ENCODE measurements around the gene INPP4B.

The INPP4B gene

DNA sequence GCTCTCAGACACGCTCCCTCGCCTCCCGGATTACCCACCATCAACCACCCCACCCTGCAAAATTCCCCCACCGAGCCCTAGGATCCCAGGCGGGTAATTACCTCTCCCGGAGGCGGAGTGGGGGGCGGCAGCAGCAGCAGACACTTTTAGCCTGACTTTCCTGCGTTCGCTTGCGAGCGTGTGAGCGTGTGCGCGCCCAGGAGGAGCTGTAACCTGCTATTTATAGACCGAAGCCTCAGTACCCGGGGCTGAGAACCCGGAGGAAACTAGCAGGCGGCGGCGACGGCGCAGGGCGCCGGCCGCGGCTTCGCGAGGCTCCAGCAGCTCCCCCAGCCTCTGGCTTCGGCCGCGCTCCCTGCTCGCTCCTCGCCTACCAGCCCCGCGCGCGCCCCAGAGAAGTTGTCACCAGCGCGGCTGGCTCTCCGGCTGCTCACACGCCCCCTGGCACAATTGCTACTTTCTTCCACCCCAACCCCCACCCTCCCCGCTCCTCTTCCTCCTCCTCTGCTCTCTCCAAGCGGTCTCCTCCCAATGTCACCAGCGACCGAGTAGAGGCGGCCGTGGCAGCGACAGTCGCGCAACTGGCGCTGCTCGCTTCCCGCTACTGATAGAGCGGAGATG, at the start of gene INPP4B:
Gene INPP4B, minus strand, starts transcription at position 194 of the 621 bp plus-strand sequence.
- peak; percentile 8 for DNase-seq

DNA sequence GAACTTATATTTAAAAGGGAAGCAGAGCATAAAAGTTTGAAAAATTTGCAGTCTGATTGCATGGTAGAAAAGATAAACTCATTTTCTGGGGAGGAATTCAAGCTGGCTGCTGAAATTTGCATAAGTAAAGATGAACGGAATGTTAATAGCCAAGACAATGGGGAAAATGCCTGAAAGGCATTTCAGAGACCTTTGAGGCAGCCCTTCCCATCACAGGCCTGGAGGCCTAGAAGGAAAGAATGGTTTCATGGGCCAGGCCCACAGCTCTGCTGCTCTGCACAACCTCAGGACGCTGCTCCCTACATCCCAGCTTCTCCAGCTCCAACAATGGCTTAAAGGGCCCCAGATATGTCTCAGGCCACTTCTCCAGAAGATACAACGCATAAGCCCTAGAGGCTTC, 46.9 kb upstream of the INPP4B start:
- no peak for DNase-seq

DNA sequence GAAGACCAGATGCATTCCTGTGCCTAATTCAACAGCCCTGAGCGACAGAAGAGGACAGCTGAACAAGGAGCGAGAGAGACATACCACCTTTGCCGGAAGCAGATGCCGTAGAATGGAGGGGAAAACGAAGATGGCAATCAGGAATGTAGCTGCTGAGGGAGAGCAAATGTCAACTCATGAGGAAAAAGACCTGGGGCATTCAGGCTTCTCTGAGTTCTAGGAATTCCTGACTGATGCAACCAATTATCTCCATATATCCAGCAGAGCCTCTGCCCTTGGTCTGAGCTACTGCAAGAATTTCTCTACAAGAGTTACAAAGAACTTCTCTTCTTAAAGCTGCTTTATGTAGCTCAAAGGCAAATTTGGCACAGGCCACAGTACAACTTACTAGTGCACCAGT, 40.5 kb upstream of the INPP4B start:
- DNase-seq = no peak

DNA sequence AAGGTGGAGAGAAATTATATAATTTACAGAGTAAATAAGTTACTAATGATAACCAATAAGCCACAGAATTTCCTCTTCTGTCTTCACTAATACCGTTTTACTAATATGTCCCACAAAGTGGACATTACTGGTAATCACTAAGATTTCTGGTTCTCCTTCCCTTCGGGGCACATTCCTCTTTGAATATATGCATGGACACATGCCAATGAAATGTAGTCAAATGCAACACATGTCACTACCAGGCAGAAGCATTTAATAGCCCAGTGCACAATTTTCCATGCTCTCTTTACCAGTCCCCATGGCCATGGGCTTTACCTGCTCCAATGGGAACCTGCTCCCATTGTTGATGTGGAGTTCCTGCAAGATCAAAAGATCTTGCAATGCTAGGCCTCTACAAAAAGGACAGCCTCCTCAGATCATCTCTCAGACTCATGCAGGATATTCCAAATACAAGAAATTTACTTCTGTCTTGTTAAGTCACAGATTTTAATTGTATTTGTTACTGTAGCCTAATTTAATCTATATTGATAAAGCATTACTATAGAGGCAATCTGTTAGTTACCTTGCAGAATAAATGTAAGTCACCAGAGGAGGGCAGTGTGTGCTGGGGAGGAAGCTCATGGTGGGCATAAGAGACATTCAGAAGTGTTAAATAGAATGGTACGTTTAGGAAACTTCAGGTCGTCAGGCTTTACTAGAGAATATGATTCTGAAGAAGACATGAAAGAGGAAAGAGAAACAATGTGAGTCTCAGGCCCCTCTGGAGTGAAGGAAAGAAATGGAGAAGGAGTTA, 37.1 kb upstream of the INPP4B start:
- no peak for DNase-seq

DNA sequence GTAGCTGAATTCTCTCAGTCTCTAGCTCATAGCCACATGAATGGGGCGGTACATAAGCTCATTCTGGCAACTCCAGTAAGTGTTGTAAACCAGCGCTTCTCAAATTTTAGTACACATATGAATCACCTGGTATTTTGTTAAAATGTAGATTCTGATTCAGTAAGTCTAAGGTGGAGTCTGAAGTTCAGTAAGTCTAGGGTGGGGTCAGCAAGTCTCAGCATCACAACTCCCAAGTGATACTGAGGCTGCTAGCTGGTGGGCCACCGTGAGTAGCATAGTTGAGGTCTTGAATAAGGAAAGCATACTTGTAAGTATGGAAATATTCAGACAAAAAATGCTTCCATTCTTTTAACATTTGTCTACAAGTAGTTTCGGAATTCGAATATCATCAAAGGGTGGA, 36.1 kb upstream of the INPP4B start:
- no peak for DNase-seq

DNA sequence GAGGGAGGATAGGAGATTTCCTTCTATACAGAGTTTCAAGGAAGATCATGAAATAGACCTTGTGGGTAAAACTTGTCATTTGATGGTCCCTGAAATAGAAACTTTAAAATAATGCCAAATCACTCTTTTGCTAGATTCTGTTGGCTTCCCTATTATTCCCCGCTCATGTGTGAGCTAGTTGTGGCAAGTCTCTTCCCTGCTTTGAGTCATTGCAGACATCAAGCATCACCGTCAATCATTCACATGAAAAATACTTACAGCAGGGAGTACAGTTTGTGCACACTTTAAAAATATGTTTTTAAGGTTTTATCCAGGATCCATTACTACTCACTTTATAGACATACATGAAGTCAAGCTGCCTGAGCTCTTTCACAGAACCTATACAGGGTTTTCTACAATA, 35.2 kb upstream of the INPP4B start:
- DNase-seq = no peak

DNA sequence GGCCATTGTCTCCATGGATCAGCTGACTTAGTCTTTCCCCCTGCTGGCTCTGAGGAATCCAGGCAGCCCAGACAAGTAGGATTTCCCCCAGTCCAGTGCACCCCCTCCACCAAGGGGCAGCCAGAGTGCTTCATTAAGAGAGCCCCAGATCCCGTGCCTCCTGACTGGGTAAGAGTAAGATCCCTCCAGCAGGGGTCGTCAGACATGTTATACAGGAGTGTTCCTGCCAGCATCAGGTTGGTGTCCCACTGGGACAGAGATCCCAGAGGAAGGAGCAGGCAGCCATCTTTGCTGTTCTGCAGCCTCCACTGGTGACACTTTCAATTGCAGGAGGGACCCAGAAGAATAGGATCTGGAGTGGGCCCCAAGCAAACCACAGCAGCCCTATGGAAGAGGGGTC, 29.0 kb upstream of the INPP4B start:
- no peak for DNase-seq

DNA sequence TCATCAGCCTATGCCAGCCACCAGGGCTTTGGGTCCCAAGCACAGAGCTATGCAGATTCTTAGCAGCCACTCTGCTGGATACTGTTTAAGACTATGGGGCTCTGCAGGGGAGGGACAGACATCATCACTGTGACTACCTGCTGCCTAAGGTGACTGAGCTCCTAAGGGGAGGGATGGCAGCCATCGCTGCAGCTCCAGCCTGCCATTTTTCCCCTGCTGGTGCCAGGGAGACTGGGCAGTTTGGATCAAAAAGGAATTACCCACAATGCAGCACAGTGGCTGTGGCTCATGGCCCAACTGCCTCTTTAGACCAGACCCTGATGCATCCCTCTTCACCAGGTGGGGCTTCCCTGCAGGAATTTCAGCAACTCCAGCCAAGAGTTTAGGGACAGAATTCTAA, 28.6 kb upstream of the INPP4B start:
- no peak for DNase-seq

DNA sequence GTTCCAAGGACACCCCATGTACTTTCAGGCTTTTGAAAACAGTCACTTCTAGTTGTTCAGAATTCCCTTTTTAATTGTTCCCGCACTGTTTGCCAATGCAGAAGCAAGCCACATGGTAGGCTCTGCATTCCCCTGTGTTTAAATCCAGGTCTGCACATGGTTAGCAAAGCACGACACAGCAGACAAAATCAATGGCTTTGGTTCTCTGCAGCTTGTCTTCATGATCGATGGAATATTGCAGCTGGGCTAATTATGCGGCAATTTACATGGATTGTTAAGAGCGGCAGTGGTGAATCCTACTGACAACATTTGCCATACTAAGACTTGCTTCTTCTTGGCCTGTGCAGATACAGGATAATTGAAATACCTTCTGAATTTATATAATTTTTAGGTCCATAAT, 20.6 kb upstream of the INPP4B start:
- DNase-seq = no peak

DNA sequence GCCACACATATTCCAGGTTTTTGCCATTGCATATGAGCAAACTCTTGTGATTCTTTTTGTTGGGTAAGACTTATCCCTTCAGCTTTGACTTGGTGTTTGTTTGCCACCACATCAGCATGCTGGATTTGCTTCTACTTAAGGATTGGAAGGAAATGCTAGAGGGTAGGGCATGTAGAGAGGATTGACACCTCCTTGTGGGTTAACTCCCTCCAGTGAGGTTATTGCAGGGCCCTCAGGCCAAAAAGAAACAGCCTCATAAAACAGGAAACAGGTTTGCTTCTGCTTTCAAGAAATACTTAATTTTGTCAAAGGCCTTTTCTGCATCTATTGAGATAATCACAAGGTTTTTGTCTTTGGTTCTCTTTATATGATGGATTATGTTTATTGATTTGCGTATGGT, 15.2 kb upstream of the INPP4B start:
- no peak for DNase-seq

DNA sequence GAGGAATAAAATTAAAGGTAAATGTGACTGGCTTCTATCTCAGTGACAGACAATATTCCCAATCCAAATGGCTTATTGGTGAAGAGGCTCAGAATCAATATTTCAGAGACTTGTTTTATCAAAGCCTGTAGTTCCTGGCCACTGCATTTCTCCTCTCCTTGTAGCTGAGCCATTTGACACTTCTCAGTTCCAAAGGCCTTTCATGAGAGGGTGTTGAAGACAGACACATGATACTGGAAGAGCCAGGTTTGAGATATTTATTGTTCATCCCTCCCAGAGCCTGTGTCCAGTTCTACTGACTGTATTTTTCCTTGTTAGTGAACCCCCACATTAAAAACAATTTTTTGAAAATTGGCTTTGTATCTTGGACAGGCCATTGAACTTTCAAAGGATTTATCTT, 12.9 kb upstream of the INPP4B start:
- DNase-seq = no peak

DNA sequence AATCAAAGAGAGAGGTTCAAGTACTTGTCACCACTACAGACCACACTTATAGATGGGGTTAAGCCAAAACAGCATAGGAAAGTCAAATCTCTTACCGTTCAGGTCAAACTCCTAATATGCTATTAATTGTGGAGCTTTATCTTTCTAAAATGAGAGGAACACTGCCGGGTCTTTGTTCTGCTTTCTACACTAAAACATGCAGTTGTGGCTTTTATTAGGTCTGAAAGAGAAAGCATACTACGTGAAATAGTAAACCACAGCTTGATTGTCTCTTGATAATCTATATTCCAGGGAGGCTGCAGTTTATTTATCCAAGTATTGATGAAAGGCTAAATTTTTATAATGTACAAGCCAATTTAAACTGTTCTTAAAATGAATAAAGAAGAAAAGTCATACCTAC, 12.3 kb upstream of the INPP4B start:
- no peak for DNase-seq

DNA sequence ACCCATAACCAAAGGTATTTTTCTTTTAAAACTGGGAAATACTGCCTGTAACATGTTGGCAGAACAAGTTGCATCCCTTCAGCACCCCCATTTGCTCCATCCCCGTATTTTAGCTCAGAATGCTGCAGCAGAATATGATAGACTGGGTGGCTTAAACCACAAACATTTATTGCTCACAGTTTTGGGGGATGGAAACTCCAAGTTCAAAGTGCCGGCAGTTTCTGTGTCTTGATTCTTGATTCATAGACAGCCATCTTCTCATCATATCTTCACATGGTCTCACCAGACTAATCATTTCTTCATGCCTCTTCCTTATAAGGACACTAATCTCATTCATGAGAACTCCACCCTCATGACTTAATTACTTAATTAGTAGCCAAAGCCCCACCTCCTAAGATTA, 10.5 kb upstream of the INPP4B start:
- no peak for DNase-seq

DNA sequence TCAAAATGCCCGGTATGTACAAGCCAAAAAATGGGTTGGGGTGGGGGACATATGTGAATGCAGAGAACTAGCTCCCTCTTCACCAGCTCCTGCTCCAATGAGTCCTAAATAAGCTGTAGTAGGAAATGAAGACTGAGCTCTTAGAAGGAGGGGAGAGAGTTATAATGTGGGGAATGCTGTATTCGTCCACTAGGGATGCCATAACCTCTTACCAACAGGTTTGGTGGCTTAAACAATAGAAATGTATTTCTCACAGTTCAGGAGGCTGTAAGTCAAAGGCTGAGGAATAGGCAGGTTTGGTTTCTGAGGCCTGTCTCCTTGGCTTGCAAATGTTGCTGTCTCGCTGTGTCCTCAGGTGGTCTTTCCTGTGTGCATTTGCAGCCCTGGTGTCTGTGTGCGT, 4.4 kb upstream of the INPP4B start:
- DNase-seq = no peak

DNA sequence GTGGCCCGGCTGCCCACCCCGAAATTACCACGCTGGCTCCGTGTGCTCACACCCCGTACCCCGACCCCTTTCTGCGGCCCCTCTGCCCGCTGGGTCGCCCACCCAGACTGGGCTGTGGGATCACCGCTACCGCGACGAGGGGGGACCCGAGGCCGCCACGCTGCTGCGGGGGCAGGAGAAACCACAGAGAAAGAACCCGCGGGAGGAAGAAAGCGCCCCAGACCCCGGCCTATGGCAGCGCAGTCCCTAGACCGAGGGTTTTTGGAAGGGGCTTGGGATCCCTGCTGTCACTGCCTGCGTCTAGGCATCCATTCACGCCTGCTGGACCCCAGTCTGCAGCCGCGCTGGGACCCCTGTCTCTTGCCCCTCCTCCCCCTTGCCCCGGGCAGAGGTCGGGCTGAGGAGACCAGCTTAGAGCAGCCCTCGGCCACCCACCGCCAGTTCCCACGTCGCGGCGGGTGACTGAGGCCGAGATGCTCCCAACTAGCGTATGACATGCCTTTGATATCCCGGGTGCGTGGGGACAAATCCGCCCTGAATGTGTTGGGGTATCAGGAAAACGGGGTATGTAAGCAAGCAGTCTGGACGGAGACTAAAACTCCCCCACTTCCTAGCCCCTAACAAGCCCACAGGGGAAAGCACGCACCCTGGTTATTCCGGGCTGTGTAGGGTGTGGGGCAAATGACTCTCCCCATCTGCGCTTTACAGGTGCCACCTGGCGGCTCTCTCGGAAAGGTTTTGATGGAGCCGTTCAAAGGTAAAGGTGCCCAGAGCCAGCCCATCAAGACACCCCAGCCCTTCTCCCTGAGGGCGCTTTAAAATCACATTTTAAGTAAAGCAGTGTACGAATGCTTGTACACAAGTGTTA, 862 bp upstream of the INPP4B start:
- DNase-seq = peak; percentile 55

DNA sequence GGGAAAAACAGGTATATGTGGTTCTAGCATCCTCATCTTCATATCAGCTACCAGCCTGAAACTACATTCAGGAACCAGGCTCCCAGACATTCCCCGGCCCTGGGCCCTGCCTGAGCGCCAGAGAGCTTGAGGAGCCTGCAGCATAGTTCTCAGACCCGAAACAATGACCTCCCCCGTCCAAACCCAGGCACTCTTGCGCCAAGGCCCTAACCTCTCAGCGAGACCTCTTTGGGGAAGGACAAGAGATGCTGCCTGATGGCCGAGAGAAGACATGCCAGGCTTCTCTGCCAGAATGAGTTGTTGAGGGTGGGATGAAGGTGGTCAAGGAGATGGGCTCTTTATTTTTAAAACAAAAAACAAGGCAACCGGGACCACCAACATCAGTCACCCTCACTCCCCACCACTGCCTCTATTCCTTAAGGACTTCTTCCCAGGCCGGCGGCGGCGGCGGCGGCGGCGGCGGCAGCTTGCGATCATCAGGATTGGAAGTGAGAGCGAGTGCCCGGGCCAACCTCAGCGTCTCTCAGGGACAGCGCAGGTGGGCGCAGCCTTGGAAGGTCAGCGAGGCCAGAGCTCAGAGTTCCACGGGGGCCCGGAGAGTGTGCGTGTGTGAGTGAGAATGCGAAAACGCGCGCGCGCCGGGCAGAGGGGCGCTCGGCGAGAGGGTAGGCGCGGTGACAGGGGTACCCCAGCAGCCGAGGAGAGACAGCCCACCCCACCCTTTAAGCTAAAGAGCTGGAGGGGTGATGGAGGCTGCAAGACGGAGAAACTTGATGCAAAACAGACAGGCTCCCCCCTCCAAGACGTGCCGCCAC, 601 bp downstream of the INPP4B start:
- no peak for DNase-seq

DNA sequence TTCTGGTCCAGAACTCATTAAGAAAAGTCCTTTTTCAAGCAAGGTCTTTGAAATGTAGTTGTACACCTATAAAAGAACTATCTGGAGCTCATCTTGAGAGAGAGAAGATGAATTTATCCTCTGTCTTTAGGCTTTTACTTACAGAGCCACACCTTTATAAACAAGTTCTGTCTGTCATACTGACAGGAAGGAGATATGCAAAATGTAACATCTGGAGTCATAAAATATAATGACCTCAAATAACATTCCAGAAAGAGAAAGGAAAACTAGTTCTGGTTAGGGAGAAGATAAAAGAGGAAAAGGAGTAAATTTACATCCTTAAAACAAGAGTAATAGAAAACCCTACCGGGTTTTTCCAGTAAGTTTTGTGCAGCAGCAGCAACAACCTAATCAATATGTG, 1.3 kb downstream of the INPP4B start:
- no peak for DNase-seq

DNA sequence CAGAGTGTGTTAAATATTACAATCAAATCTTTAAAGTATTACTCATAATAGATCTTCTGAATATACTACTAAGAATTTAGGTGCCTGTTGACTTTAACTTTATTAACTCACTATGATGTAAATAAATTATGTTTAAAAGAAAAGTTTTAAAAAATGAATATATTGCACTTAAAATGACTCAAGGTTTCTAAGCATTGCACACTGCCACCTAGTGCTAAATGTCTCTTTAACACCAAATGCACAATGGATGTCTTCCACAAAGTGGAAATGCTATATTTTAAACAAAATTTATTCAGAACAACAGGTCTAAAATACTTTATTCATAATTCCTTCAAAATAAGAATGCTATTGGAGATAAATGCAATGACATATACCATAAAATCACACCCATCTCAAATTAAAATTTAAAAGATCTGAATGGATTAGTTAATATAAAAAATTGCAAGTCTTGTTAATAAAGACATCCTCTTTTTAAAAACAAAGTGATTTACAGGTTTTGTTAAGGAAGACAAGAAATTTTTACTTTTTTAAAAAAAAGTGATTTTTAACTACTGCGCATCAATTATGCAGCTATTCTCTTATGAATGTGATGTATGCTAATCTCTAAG, 5.5 kb downstream of the INPP4B start:
- DNase-seq = no peak

DNA sequence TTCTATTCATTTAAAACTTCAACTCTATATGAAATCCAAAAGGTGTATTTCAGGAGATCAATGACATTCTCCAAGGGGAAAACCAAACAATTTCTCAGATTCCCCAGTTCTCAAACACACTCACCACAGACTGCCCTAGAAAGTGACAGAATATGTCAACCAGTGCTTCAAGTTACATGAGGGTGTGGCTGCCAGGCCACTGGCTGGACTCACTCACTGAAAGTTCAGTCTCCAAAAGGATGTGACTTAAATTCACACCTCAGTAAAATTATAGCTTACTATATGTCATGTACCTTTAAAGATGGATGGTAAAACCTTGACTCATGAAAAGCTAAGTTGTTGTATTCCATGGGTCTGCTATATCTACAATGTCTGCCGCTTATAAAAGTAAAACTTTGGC, 7.3 kb downstream of the INPP4B start:
- DNase-seq = no peak

DNA sequence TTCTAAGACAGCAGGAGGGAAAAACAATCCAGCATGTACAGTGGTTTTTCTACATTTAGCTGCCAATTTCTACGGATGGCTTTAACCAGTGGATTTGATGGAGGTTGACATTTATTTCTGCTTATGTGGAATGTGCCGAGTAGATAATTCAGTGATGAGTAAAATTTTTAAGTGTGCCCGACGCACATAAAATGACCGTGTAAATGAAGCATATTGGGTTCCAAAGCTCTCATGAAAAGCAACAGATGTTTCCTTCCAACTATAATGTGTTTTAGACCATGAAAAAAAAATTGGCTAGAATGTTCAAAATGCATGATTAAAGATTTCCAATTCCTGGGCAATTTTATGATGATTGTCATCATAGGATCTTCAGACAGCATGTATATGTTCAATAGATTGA, 14.1 kb downstream of the INPP4B start:
- DNase-seq = no peak

DNA sequence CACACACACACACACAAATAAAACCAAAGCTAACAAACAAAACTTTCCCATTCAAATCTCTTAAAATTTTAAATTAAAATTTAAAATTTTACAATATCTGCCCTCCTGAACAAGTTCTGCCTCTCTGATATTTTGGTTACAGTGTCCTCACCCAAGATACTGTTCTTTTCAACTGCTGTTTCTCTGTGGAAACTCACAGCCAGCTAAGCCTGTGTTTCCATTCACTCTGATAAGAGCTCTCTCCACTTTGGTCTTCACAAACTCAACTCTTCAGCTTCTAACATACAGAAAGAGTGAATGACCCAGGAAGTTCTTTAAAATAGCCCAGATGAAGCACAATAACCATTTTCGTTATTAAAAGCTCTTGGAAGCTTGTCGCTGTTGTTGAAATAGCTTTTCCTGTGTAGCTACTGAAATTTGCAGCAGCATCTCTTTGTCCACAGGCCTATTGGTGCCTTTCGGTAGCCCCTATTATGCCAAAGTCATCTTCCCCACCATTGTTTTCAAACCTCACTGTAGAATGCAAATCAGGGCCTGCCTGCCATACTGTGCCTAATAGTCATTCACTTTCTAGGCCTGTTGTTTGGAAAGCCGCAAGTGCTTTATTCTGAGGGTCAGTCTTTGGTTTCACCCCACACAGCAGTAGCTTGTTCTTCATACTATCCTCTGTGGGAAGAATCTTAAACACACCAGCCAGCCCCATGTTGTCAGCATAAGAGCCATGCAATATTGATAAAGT, 19.4 kb downstream of the INPP4B start:
- no peak for DNase-seq

DNA sequence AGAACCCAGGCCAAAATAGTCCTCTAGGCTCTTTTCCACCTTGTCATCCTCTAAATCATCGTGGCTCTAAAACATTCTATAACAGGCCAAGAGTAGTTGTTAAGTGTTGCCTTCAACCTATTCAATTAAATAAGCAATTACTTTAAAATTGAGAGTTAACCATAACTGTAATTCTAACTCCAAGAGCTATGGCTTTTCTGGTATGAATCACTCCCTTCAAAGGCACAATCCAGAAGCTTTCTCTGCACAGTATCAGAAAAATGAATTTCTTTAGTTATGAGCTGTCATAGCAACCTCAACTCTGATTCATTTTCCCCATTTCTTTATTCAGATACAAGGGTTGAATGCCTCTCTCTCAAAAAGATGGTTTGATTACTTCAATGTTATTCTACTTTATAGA, 21.7 kb downstream of the INPP4B start:
- no peak for DNase-seq

Measured in activated gamma-delta T cell treated with Interleukin-2 at 50 U/mL for 16 hours (primary cell).